Measurements from ENCODE around the gene SLC66A3.

Gene SLC66A3

GRCh38 chr2:11140492-11140891 lies 14.8 kb upstream of the SLC66A3 start:
- no peak for DNase-seq

- DNase-seq, result no peak
Observed at GRCh38 chr2:11141319-11141718, 13.9 kb upstream of the SLC66A3 start.

- no peak for DNase-seq
Observed at GRCh38 chr2:11142330-11142729, 12.9 kb upstream of the SLC66A3 start.

GRCh38 chr2:11142987-11143386 lies 12.3 kb upstream of the SLC66A3 start:
- DNase-seq, result no peak

- no peak for DNase-seq
Observed at GRCh38 chr2:11144077-11144737, 11.1 kb upstream of the SLC66A3 start.

- no peak for DNase-seq
Observed at GRCh38 chr2:11144738-11145079, 10.6 kb upstream of the SLC66A3 start.

- peak; percentile 67 to 89 for DNase-seq
Observed at GRCh38 chr2:11145350-11145749, 9.9 kb upstream of the SLC66A3 start.

- DNase-seq, result no peak
Observed at GRCh38 chr2:11146076-11146475, 9.2 kb upstream of the SLC66A3 start.

- no peak for DNase-seq
Observed at GRCh38 chr2:11147263-11147662, 8.0 kb upstream of the SLC66A3 start.

GRCh38 chr2:11152591-11152990 lies 2.7 kb upstream of the SLC66A3 start:
- DNase-seq, result no peak

GRCh38 chr2:11154016-11154922 lies 998 bp upstream of the SLC66A3 start:
- no peak for DNase-seq

- DNase-seq, result peak; percentile 96 to 98
Observed at GRCh38 chr2:11154923-11155380, 315 bp upstream of the SLC66A3 start.

GRCh38 chr2:11156396-11157075 lies 1.3 kb downstream of the SLC66A3 start:
- DNase-seq, result no peak

- no peak for DNase-seq
Observed at GRCh38 chr2:11157296-11157695, 2.0 kb downstream of the SLC66A3 start.

- no peak for DNase-seq
Observed at GRCh38 chr2:11157731-11158130, 2.5 kb downstream of the SLC66A3 start.

GRCh38 chr2:11158916-11159573 lies 3.8 kb downstream of the SLC66A3 start:
- DNase-seq, result no peak

GRCh38 chr2:11159574-11160170 lies 4.4 kb downstream of the SLC66A3 start:
- DNase-seq, result no peak

GRCh38 chr2:11160256-11160655 lies 5.0 kb downstream of the SLC66A3 start:
- DNase-seq, result no peak

- peak; percentile 49 to 55 for DNase-seq
Observed at GRCh38 chr2:11160731-11161455, 5.6 kb downstream of the SLC66A3 start.

- no peak for DNase-seq
Observed at GRCh38 chr2:11161747-11162146, 6.5 kb downstream of the SLC66A3 start.

- no peak for DNase-seq
Observed at GRCh38 chr2:11163439-11164317, 8.4 kb downstream of the SLC66A3 start.
